WERI-Rb-1 (cell line): ENCODE measurements around the gene SIN3B.

ENCODE experiments used
- DNase-seq: peaks from one replicate; pipeline ENCODE4 v3.0.0-alpha.2; 2020
- H3K27ac ChIP-seq: fragments of 250-450 bp; sonication (Bioruptor Pico); 2 replicates; pipeline ENCODE4 v1.5.1; 2020; ENCODE audit warnings: mild to moderate bottlenecking, moderate library complexity
- H3K27me3 ChIP-seq: fragments of 250-450 bp; sonication (Bioruptor Pico); 2 replicates; pipeline ENCODE4 v1.5.1; 2021; ENCODE audit warnings: mild to moderate bottlenecking, low read depth, moderate library complexity; ENCODE audit not compliant: insufficient read depth, severe bottlenecking
- H3K36me3 ChIP-seq: fragments of 250-450 bp; sonication (Bioruptor Pico); 2 replicates; pipeline ENCODE4 v1.5.1; 2020; ENCODE audit warnings: mild to moderate bottlenecking, moderate library complexity
- H3K4me3 ChIP-seq: 2 replicates; pipeline ENCODE4 v1.5.1; 2011; ENCODE audit warnings: low read depth, mild to moderate bottlenecking, control low read depth, low read length
- H3K9me3 ChIP-seq: fragments of 250-450 bp; sonication (Bioruptor Pico); 2 replicates; pipeline ENCODE4 v1.5.1; 2021; ENCODE audit warnings: mild to moderate bottlenecking, moderate library complexity; ENCODE audit not compliant: severe bottlenecking
- CTCF ChIP-seq: IDR thresholded peaks from 2 replicates; pipeline ENCODE4 v1.5.1; 2011; ENCODE audit warnings: low read depth, mild to moderate bottlenecking, control low read depth, inconsistent platforms, low read length

SIN3B gene

DNA sequence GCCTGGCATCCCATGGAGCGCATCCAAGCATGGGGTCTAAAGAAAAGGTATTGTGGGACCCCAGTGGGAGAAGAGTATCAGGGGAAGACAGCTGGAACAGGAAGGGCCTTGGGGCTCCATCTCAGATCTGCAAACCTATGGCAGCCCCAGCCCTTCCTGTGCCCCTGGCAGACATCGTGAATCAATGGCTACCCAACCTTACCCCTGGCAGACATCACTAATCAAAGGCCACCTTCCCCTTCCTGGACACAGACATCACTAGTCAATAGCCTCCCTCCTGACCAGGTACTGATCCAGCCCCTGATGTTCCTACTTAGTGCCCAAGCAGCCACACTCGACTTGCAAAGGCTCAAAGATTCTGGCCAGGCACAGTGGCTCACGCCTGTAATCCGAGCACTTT lies 75.4 kb downstream of the SIN3B start:
- no peak overlapping the region for H3K4me3 ChIP-seq
- TF ChIP-seq CTCF: no peak
- H3K27me3 ChIP-seq: no peaks in the 10 kb centered on the region
- no peaks in the 10 kb centered on the region for H3K9me3 ChIP-seq
- DNase-seq: no peak
- no peaks in the 10 kb centered on the region for H3K36me3 ChIP-seq
- no peak overlapping the region for H3K27ac ChIP-seq

DNA sequence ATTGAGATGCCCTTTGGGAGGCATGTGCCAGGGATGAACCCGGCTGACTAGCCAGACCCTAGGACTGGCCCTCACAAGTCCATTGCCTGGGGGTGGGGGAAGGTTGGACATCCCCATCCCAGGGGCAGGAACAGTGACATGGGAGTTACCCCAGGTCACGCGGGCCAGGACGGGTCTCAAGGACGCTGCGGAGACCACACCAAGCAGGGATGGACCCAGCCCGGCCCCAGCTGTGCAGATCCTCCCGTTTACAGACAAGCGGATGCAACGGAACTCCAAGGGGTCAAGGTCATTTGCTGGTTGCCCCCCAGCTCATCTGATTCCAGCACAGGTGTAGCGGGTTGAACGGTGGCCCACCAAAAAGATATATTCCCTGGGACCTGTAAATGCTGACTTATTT lies 79.6 kb downstream of the SIN3B start:
- no peaks in the 10 kb centered on the region for H3K27me3 ChIP-seq
- DNase-seq: no peak
- no peaks in the 10 kb centered on the region for H3K36me3 ChIP-seq
- H3K27ac ChIP-seq: no peak overlapping the region
- no peak overlapping the region for H3K4me3 ChIP-seq
- TF ChIP-seq CTCF: no peak
- peaks cover 18% of the 10 kb centered on the region for H3K9me3 ChIP-seq

GRCh38 chr19:16911046-16911445 lies 81.8 kb downstream of the SIN3B start:
- Histone ChIP-seq H3K27ac (no peak overlapping the region), H3K4me3 (no peak overlapping the region), H3K36me3 (no peaks in the 10 kb centered on the region), H3K27me3 (no peaks in the 10 kb centered on the region), H3K9me3 (peaks cover 22% of the 10 kb centered on the region)
- no peak for DNase-seq
- no peak for TF ChIP-seq CTCF

DNA sequence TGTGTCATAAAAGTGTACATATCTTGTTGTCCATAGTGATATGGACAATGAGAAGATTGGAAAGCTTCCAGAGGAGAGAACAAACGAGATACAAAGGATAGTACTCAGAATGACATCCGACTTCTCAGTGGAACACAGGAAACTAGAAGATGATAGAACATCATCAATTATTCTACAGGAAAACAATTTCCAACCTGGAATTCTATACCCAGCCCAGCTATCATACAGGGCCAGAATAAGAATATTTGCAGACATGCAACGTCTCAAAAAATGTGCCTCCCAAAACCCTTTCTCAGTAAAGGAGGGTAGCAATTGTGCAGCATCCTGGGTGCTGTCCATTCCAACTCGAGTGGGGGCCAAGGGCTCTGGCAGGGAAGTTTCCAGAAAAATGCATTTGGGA lies 83.6 kb downstream of the SIN3B start:
- DNase-seq: no peak
- peaks cover 22% of the 10 kb centered on the region for H3K9me3 ChIP-seq

GRCh38 chr19:16914421-16914820 lies 85.2 kb downstream of the SIN3B start:
- no peak for TF ChIP-seq CTCF
- Histone ChIP-seq H3K4me3 (no peak overlapping the region), H3K27me3 (no peaks in the 10 kb centered on the region), H3K9me3 (peaks cover 25% of the 10 kb centered on the region), H3K36me3 (no peaks in the 10 kb centered on the region), H3K27ac (no peak overlapping the region)
- DNase-seq: no peak

More for the DNA sequence above, 83.6 kb downstream of the SIN3B start:
- Histone ChIP-seq H3K27me3 (no peaks in the 10 kb centered on the region), H3K27ac (no peak overlapping the region), H3K36me3 (no peaks in the 10 kb centered on the region), H3K4me3 (no peak overlapping the region)
- no peak for TF ChIP-seq CTCF

DNA sequence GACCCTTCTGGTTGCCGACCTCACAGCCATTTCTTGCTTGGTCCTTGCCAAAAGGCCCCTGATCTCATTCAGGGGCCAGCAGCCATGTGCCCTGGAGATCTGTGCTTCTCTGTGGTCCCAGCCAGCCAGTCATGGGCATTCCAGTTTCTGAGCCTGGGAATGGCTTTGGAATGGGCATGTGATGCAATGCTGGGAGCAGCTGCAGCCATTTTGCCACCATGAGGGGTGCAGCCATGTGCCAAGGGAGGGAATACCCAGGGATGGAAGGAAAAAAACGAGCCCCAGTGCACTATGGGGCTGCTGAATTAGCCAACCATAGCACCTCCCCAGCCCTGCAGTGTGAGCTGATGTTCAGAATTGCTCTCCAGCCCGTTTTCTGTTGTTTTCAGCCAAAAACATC lies 85.9 kb downstream of the SIN3B start:
- Histone ChIP-seq H3K27me3 (no peaks in the 10 kb centered on the region), H3K27ac (no peak overlapping the region), H3K36me3 (no peaks in the 10 kb centered on the region), H3K4me3 (no peak overlapping the region), H3K9me3 (peaks cover 27% of the 10 kb centered on the region)
- no peak for DNase-seq
- no peak for TF ChIP-seq CTCF
